ENCODE measurements around the gene ZG16.
A peak's percentile ranks its signal among the peaks of the same experiment; 100 is the strongest.
"Not testable (repeated sequence)": the region's sequence is repeated elsewhere in the genome, so short reads cannot be mapped to it uniquely, and the experiment has no call there.

Gene ZG16

DNA sequence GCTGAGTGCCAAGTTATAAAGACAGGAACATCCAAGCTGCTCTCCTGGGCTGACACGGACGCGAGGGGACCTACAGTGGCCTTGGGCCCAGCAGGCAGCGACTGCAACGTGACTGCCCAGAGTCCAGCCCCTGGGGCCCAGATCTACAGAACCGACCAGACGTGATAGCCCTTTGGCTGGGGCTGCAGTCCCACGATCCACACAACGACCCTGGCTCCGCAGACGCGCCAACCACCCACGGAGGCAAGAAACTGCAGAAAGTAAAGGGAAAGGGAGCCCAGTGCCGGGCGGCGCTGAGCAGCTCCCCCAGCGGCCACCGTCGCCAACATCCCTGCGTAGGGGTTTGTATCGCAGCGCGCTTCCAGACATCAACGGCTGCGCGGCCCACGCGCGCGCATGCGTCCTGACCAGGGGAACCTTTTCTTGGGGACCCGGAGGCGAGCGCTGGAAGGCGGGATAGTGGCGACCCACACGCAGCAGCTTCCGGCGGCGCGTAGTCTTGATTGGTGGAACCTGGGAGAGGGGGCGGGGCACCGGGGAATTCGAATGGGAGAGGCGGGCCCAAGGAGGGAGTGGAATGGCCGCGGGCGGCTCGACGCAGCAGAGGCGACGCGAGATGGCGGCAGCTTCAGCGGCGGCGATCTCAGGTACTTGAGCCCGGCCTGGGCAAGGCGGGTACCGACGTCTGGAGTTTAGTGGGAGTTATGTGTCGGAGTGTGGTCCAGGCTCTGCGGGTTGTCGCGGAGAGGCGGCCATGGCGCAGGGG, 12.3 kb downstream of the ZG16 start, which contains the start of gene KIF22:
Gene KIF22 (plus strand): TSS at position 569 of the 766 bp plus-strand sequence. CDS start 9 bp downstream, at position 578.
- peak within 1 kb of the TSS; percentile 93 for H3K9ac ChIP-seq (ENCODE audit: low read depth, low read length)
- no peaks in the 10 kb centered on the region for H3K9me3 ChIP-seq (ENCODE audit: insufficient read depth, low read depth, low read length)
- WGBS: 2% methylated on average over 67 of the region's 67 CpGs
- H3K4me1 ChIP-seq (ENCODE audit: insufficient read depth, low read length): peaks cover 14% of the 10 kb centered on the region; the same call in 1 of the 2 replicates
- H3K4me3 ChIP-seq (ENCODE audit: low read length): peak within 1 kb of the TSS; percentile 90
- peaks cover 3% of the 10 kb centered on the region; the same call in 1 of the 2 replicates for H3K27me3 ChIP-seq (ENCODE audit: insufficient read depth, low read length)
- H3K27ac ChIP-seq (ENCODE audit: low read depth, low read length): peak within 1 kb of the TSS; percentile 75
- H3K36me3 ChIP-seq (ENCODE audit: insufficient read depth, low read length): peaks cover 18% of the 10 kb centered on the region

DNA sequence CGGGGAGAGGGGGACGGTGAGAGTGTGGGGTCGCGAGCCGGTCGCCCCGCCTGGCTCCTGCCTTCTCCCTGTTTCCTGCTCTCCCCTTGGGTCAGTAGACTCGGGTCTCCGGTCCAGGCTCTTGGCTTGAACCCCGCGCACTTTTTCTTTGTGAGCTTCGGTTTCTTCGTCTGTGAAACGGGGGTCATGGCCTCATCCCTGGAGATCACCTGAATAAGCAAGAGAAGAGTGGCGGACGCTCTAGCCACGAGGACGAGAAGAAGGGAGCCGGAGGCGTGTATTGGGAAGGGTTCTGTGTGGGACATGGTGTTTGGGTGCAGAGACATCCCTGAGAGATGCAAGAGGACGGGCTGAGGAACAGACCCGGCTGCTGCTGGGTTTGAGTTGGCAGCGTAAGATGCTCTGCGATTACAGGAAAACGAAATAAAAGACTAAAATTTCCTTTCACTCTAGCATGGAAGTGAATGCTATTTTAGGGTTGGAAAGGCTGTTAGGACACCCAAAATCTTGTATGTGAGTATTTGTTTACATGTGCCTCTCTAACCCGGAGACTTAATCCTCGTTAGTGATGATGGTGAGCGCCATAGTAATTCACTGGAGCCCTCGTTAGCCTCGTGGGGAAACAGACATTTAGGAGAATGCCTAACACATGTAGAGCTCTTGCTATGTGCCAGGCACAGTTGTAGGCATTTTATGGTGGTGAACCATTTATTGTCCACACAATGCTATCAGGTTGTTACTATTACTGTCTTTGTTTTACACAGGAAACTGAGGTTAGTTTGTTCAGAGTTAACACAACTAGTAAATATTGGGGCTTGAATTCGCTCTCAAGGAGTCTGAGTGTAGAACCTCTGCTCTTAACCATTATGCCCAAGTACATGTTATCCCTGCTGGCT, 13.1 kb downstream of the ZG16 start:
- WGBS: 3% methylated on average over 28 of the region's 31 CpGs
- Histone ChIP-seq H3K4me3 (ENCODE audit: low read length) (peak overlapping the region; percentile 90), H3K9me3 (ENCODE audit: insufficient read depth, low read depth, low read length) (no peaks in the 10 kb centered on the region), H3K36me3 (ENCODE audit: insufficient read depth, low read length) (peaks cover 21% of the 10 kb centered on the region), H3K27ac (ENCODE audit: low read depth, low read length) (peak overlapping the region; percentile 75), H3K4me1 (ENCODE audit: insufficient read depth, low read length) (peaks cover 14% of the 10 kb centered on the region; the same call in 1 of the 2 replicates), H3K27me3 (ENCODE audit: insufficient read depth, low read length) (no peaks in the 10 kb centered on the region), H3K9ac (ENCODE audit: low read depth, low read length) (peak overlapping the region; percentile 93)

- H3K9ac ChIP-seq (ENCODE audit: low read depth, low read length): peak overlapping the region; percentile 93; the same call in 1 of the 2 replicates
- 87% methylated on average over 8 of the region's 9 CpGs for WGBS
- peaks cover 14% of the 10 kb centered on the region; the same call in 1 of the 2 replicates for H3K4me1 ChIP-seq (ENCODE audit: insufficient read depth, low read length)
- H3K27me3 ChIP-seq (ENCODE audit: insufficient read depth, low read length): no peaks in the 10 kb centered on the region
- peaks cover 30% of the 10 kb centered on the region for H3K36me3 ChIP-seq (ENCODE audit: insufficient read depth, low read length)
- no peaks in the 10 kb centered on the region for H3K9me3 ChIP-seq (ENCODE audit: insufficient read depth, low read depth, low read length)
- H3K27ac ChIP-seq (ENCODE audit: low read depth, low read length): no peak overlapping the region
- H3K4me3 ChIP-seq (ENCODE audit: low read length): peak overlapping the region; percentile 90
These were observed 14.1 kb downstream of the ZG16 start for GRCh38 chr16:29791845-29792807.

GRCh38 chr16:29793153-29793552, 15.1 kb downstream of the ZG16 start:
- Histone ChIP-seq H3K4me1 (ENCODE audit: insufficient read depth, low read length) (peaks cover 14% of the 10 kb centered on the region; the same call in 1 of the 2 replicates), H3K36me3 (ENCODE audit: insufficient read depth, low read length) (peaks cover 40% of the 10 kb centered on the region)
- not testable (repeated sequence) for H3K9ac ChIP-seq (ENCODE audit: low read depth, low read length); H3K4me3 ChIP-seq (ENCODE audit: low read length); H3K9me3 ChIP-seq (ENCODE audit: insufficient read depth, low read depth, low read length); H3K27me3 ChIP-seq (ENCODE audit: insufficient read depth, low read length); H3K27ac ChIP-seq (ENCODE audit: low read depth, low read length)
- 94% methylated on average over 18 of the region's 18 CpGs for WGBS

- no peak overlapping the region for H3K27ac ChIP-seq (ENCODE audit: low read depth, low read length)
- peaks cover 14% of the 10 kb centered on the region; the same call in 1 of the 2 replicates for H3K4me1 ChIP-seq (ENCODE audit: insufficient read depth, low read length)
- peaks cover 52% of the 10 kb centered on the region for H3K36me3 ChIP-seq (ENCODE audit: insufficient read depth, low read length)
- H3K4me3 ChIP-seq (ENCODE audit: low read length): no peak overlapping the region
- no peaks in the 10 kb centered on the region for H3K27me3 ChIP-seq (ENCODE audit: insufficient read depth, low read length)
- WGBS: 94% methylated on average over 3 of the region's 3 CpGs
- H3K9me3 ChIP-seq (ENCODE audit: insufficient read depth, low read depth, low read length): no peaks in the 10 kb centered on the region
- no peak overlapping the region for H3K9ac ChIP-seq (ENCODE audit: low read depth, low read length)
These were observed 16.2 kb downstream of the ZG16 start for GRCh38 chr16:29794231-29794710.

DNA sequence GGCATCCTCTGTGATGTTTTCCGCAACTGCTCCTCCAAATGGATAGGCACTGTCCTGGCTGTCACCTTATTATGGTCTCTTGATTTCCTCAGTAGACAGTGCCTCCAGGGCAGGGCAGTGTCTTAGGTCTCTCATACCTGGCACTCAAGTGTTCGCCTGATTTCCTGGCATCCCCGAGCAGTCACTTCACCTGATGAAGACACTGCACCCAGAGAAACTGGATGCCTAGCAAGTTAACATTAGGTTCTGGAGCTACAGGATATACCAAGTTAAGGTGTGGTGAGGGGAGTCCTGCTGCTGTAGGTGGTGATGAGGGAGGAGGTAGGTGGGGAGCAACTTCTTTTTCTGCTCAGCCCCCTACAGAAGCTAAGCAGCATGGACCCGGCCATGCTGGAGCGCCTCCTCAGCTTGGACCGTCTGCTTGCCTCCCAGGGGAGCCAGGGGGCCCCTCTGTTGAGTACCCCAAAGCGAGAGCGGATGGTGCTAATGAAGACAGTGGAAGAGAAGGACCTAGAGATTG, 24.4 kb downstream of the ZG16 start:
- peaks cover 68% of the 10 kb centered on the region for H3K36me3 ChIP-seq (ENCODE audit: insufficient read depth, low read length)
- no peak overlapping the region; the same call in 1 of the 2 replicates for H3K9ac ChIP-seq (ENCODE audit: low read depth, low read length)
- H3K27ac ChIP-seq (ENCODE audit: low read depth, low read length): no peak overlapping the region
- no peaks in the 10 kb centered on the region for H3K27me3 ChIP-seq (ENCODE audit: insufficient read depth, low read length)
- 97% methylated on average over 8 of the region's 8 CpGs for WGBS
- H3K9me3 ChIP-seq (ENCODE audit: insufficient read depth, low read depth, low read length): no peaks in the 10 kb centered on the region
- H3K4me1 ChIP-seq (ENCODE audit: insufficient read depth, low read length): peaks cover 14% of the 10 kb centered on the region; the same call in 1 of the 2 replicates
- H3K4me3 ChIP-seq (ENCODE audit: low read length): no peak overlapping the region

- Histone ChIP-seq H3K9ac (ENCODE audit: low read depth, low read length) (no peak overlapping the region), H3K4me3 (ENCODE audit: low read length) (no peak overlapping the region), H3K36me3 (ENCODE audit: insufficient read depth, low read length) (peaks cover 62% of the 10 kb centered on the region), H3K27me3 (ENCODE audit: insufficient read depth, low read length) (no peaks in the 10 kb centered on the region), H3K9me3 (ENCODE audit: insufficient read depth, low read depth, low read length) (no peaks in the 10 kb centered on the region), H3K4me1 (ENCODE audit: insufficient read depth, low read length) (peaks cover 20% of the 10 kb centered on the region; the same call in 1 of the 2 replicates), H3K27ac (ENCODE audit: low read depth, low read length) (no peak overlapping the region)
- WGBS: 86% methylated on average over 7 of the region's 8 CpGs
These were observed 26.0 kb downstream of the ZG16 start for GRCh38 chr16:29804020-29804419.

GRCh38 chr16:29804455-29805231, 26.6 kb downstream of the ZG16 start:
- H3K36me3 ChIP-seq (ENCODE audit: insufficient read depth, low read length): peaks cover 60% of the 10 kb centered on the region
- 33% methylated on average over 26 of the region's 26 CpGs for WGBS
- peak overlapping the region; percentile 95 for H3K27ac ChIP-seq (ENCODE audit: low read depth, low read length)
- H3K27me3 ChIP-seq (ENCODE audit: insufficient read depth, low read length): no peaks in the 10 kb centered on the region
- peak overlapping the region; percentile 89 for H3K9ac ChIP-seq (ENCODE audit: low read depth, low read length)
- peaks cover 22% of the 10 kb centered on the region; the same call in 1 of the 2 replicates for H3K4me1 ChIP-seq (ENCODE audit: insufficient read depth, low read length)
- no peaks in the 10 kb centered on the region for H3K9me3 ChIP-seq (ENCODE audit: insufficient read depth, low read depth, low read length)
- H3K4me3 ChIP-seq (ENCODE audit: low read length): peak overlapping the region; percentile 78

DNA sequence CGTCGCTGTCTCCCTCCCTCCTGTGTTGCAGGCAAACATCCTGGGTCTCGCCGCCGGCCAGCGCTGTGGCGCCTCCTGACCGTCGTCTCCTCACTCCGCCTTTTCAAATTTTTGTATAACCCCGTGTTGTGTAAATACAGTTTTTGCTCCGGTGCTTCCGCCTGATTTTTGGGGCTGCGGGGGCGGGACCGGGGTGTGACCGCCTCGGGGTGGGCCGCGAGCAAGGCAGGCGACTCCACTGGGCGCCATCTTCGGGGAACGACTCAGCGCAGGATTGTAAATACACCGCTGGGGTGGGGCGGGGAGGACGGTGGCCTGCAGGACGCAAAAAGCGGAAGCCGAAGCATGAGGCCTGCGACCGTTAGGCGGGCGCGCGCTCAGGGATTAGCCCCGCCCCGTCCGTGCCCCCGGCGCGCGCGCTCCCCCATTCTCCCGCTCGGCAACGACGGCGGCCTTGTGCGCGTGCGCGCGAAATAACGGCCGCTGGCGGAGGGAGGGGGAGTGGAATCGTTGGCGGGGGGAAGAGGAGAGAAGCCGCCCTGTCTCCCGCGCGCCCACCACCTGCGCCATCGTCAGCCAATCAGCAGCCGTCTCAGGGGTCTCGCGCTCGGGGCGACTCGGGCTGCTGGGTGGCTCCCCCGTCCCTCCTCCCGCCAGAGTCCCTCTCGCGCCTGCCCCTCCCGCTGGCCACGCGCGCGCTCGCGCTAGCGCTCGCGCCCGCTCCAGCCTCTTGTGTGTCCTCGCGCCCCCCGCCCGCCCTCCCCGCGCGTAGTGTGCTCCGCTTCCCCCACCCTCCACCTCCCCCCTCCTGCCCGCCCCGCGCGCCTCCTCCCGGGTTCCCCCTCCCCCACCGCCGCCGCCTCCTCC, 27.4 kb downstream of the ZG16 start:
- under 1% methylated on average over 84 of the region's 103 CpGs for WGBS
- Histone ChIP-seq H3K4me1 (ENCODE audit: insufficient read depth, low read length) (peaks cover 30% of the 10 kb centered on the region), H3K27ac (ENCODE audit: low read depth, low read length) (peak overlapping the region; percentile 95), H3K9me3 (ENCODE audit: insufficient read depth, low read depth, low read length) (no peaks in the 10 kb centered on the region), H3K4me3 (ENCODE audit: low read length) (peak overlapping the region; percentile 78), H3K27me3 (ENCODE audit: insufficient read depth, low read length) (no peaks in the 10 kb centered on the region), H3K36me3 (ENCODE audit: insufficient read depth, low read length) (peaks cover 60% of the 10 kb centered on the region), H3K9ac (ENCODE audit: low read depth, low read length) (peak overlapping the region; percentile 89)
